Naive thymus-derived CD8-positive, alpha-beta T cell (primary cell): ENCODE measurements around the gene FAT2. TPM values are rescaled to one million over a fixed set of nuclear protein-coding genes. Genes with fewer than 3 reads are reported as not detected.

Experiments
- ATAC-seq, 2 donors: fragments of 150-1000 bp; cut with Tn5 transposase in 1 of 2; sonication (Bioruptor Pico), chemical (Tn5 transposase) in 1 of 2; 1 replicate in 1 of 2; 2 replicates in 1 of 2; pipeline ENCODE4 v1.10.0; 2021; ENCODE audit warnings: mild to moderate bottlenecking in 2 of 2, moderate library complexity in 2 of 2
- POLR2A ChIA-PET: fragments of 350-600 bp; sonication (Branson Sonifier 250); formaldehyde crosslinking; loops from one replicate; lab custom pipeline; 2021; ENCODE audit warnings: antibody characterized with exemption; lab: Charles Lee
- DNase-seq, 10 donors: peaks; one replicate each; pipeline versions ENCODE4 v3.0.0 to v3.0.0-alpha.2; 2020 to 2022
- H3K27ac Mint-ChIP-seq, 10 donors: one replicate each; pipeline ENCODE4 v1.8.0; 2020 to 2022; ENCODE audit warnings: mild to moderate bottlenecking in 10 of 10, mixed read lengths in 10 of 10, moderate library complexity in 4 of 10, inconsistent platforms in 1 of 10
- H3K27me3 Mint-ChIP-seq, 5 donors: one replicate each; pipeline ENCODE4 v1.8.0; 2021 to 2022; ENCODE audit warnings: mixed read lengths in 5 of 5
- H3K36me3 Mint-ChIP-seq, 3 donors: one replicate each; pipeline ENCODE4 v1.8.0; 2020 to 2022; ENCODE audit warnings: mixed read lengths in 3 of 3, mild to moderate bottlenecking in 2 of 3, inconsistent platforms in 1 of 3
- H3K4me1 Mint-ChIP-seq, 4 donors: one replicate each; pipeline ENCODE4 v1.8.0; 2021 to 2022; ENCODE audit warnings: mixed read lengths in 4 of 4
- H3K4me3 Mint-ChIP-seq, 10 donors: one replicate each; pipeline ENCODE4 v1.8.0; 2020 to 2022; ENCODE audit warnings: mild to moderate bottlenecking in 10 of 10, mixed read lengths in 10 of 10, moderate library complexity in 6 of 10, inconsistent platforms in 1 of 10
- H3K9me3 Mint-ChIP-seq, 9 donors: one replicate each; pipeline ENCODE4 v1.8.0; 2020 to 2022; ENCODE audit warnings: mixed read lengths in 9 of 9, mild to moderate bottlenecking in 3 of 9, inconsistent platforms in 1 of 9, moderate library complexity in 1 of 9
- polyA plus RNA-seq, 3 donors: library from polyadenylated mRNA; unstranded; fragments of 300-500 nt; fragmentation: Illumina TruSeq; gene quantifications; one replicate each; pipeline ENCODE4 v1.2.3, GENCODE V29; 2021
- total RNA-seq, 8 experiments: library from RNA in 2 of 8; stranded (reverse) in 2 of 8; gene quantifications; one replicate each; pipeline ENCODE4 v1.2.3 and lab custom pipeline; 2021 to 2026

The FAT2 gene
- total and polyA plus RNA-seq, 5 experiments from 2014 or later, result 0.03 TPM; not detected in 4

GRCh38 chr5:151557466-151557865 lies 33.7 kb downstream of the FAT2 start:
- peaks cover 0 to 11% (median 5%) of the 10 kb centered on the region in 4 donors for H3K4me1 Mint-ChIP-seq
- no peaks in the 10 kb centered on the region for H3K36me3 Mint-ChIP-seq
- DNase-seq, result no peak
- H3K27me3 Mint-ChIP-seq, result peaks cover 0 to 3% (median 0%) of the 10 kb centered on the region in 5 donors
- no peak overlapping the region for H3K27ac Mint-ChIP-seq
- no peaks in the 10 kb centered on the region for H3K9me3 Mint-ChIP-seq
- POLR2A ChIA-PET, result no interaction called here
- ATAC-seq, result no peak
- no peak overlapping the region for H3K4me3 Mint-ChIP-seq

GRCh38 chr5:151556806-151557205 lies 34.3 kb downstream of the FAT2 start:
- peaks cover 0 to 11% (median 5%) of the 10 kb centered on the region in 4 donors for H3K4me1 Mint-ChIP-seq
- H3K27me3 Mint-ChIP-seq, result peaks cover 0 to 2% (median 0%) of the 10 kb centered on the region in 5 donors
- H3K9me3 Mint-ChIP-seq, result no peaks in the 10 kb centered on the region
- no peak overlapping the region for H3K4me3 Mint-ChIP-seq
- H3K27ac Mint-ChIP-seq, result peak overlapping the region in 1 of 10 donors; percentile 64
- H3K36me3 Mint-ChIP-seq, result no peaks in the 10 kb centered on the region
- no peak for ATAC-seq
- POLR2A ChIA-PET, result no interaction called here
- no peak for DNase-seq

GRCh38 chr5:151555760-151556576 lies 35.2 kb downstream of the FAT2 start:
- Mint-ChIP-seq H3K27ac (peak overlapping the region in 1 of 10 donors; percentile 54), H3K27me3 (peaks cover 0 to 2% (median 0%) of the 10 kb centered on the region in 5 donors), H3K36me3 (no peaks in the 10 kb centered on the region), H3K4me3 (no peak overlapping the region), H3K9me3 (no peaks in the 10 kb centered on the region), H3K4me1 (peaks cover 0 to 11% (median 5%) of the 10 kb centered on the region in 4 donors)
- DNase-seq (no peak), ATAC-seq (no peak)
- POLR2A ChIA-PET, result no interaction called here

DNA sequence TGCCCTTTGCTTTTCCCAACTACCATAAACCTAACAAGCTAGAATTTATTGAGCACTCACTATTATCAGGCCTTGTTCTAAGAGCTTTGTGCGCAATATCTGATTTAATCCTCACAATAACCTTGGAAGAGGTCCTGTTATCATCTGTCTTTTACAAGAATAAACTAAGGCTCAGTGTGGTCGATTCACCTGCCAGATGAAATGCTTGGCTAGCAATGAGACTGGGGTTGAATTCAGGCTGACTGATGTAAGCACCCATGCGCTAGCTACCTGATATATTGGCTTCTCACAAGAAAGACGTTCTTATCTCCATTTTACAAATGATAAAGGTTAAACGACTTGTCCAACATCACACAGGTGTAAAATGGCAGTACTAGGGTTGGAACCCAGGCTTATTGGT lies 37.4 kb downstream of the FAT2 start:
- POLR2A ChIA-PET, result no interaction called here
- Mint-ChIP-seq H3K4me1 (peaks cover 0 to 11% (median 5%) of the 10 kb centered on the region in 4 donors), H3K27me3 (peaks cover 0 to 2% (median 0%) of the 10 kb centered on the region in 5 donors), H3K36me3 (no peaks in the 10 kb centered on the region), H3K27ac (no peak overlapping the region), H3K4me3 (no peak overlapping the region), H3K9me3 (no peaks in the 10 kb centered on the region)
- no peak for DNase-seq
- ATAC-seq, result no peak

DNA sequence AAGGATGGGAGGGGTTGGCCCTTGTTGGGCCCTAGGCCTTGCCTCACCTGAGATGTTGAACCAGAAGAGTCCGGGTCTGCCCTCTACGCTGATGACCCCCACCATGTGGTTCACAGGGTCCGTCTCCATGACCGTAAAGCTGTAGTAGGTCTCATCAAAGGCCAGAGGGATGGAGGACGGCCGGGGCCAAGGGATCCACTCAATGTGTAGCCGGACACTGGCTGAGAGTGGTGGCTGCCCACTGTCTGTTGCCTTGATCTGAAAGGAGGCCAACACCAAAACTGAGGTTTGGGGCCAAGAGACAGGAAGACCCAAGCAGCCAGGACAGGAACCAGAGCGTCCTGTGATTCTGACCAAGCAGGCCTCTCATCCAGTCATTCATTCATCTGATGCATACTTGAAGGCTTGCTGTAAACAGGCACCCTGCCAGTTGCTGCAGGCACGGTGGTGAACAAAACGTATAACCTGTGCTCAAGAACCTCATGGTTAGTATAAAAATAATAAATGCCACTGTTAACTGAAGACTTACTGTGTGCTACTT lies 37.9 kb downstream of the FAT2 start:
- Mint-ChIP-seq H3K36me3 (no peaks in the 10 kb centered on the region), H3K27ac (peak overlapping the region in 2 of 10 donors; percentile 42 to 48), H3K27me3 (peaks cover 0 to 2% (median 0%) of the 10 kb centered on the region in 5 donors), H3K9me3 (no peaks in the 10 kb centered on the region), H3K4me1 (peaks cover 0 to 11% (median 5%) of the 10 kb centered on the region in 4 donors), H3K4me3 (no peak overlapping the region)
- DNase-seq (no peak), ATAC-seq (no peak)
- POLR2A ChIA-PET, result no interaction called here

DNA sequence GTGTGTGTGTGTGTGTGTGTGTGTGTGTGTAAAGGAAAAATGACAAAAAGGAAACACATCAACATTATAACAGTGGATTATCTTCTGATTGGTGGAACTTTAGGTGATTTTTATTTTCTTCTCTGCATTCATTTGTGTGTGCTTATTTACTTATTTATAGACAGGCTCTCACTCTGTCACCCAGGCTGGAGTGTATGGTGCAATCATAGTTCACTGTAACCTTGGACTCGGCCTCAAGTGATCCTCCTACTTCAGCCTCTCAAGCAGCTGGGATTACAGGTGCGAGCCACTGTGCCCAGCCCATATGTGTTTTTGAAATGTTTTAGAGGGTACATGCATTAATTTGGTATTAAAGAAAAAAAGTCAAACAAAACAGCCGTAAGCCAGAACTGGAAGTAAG lies 39.1 kb downstream of the FAT2 start:
- ATAC-seq (no peak), DNase-seq (no peak)
- Mint-ChIP-seq H3K27ac (peak overlapping the region in 1 of 10 donors; percentile 60), H3K36me3 (no peaks in the 10 kb centered on the region), H3K4me3 (no peak overlapping the region), H3K4me1 (peaks cover 0 to 6% (median 4%) of the 10 kb centered on the region in 4 donors), H3K27me3 (no peaks in the 10 kb centered on the region), H3K9me3 (no peaks in the 10 kb centered on the region)
- POLR2A ChIA-PET, result no interaction called here

DNA sequence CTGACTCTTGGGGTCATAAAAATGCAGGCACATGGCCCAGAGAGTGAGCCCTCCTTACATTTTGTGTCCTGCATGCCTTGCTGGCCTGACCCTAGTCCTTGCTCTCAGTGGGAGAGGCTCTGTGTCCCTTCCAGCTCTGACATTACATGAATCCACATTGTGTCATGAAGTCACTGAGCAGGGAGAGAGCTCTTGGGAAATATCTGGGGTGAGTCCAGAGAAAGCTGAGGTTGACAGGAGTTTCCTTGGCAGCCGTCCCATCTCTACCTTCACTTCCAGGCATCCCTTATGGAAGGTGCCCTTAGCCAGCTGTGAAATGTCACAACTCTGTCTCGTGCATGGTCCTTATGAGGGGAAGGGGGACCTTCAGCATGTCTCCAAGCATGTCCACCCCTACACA lies 41.0 kb downstream of the FAT2 start:
- Mint-ChIP-seq H3K27ac (no peak overlapping the region), H3K27me3 (no peaks in the 10 kb centered on the region), H3K4me3 (no peak overlapping the region), H3K9me3 (no peaks in the 10 kb centered on the region), H3K4me1 (no peaks in the 10 kb centered on the region), H3K36me3 (no peaks in the 10 kb centered on the region)
- POLR2A ChIA-PET, result no interaction called here
- DNase-seq (no peak), ATAC-seq (no peak)

- H3K4me1 Mint-ChIP-seq, result no peaks in the 10 kb centered on the region
These were observed 41.4 kb downstream of the FAT2 start for GRCh38 chr5:151549713-151550112.

DNA sequence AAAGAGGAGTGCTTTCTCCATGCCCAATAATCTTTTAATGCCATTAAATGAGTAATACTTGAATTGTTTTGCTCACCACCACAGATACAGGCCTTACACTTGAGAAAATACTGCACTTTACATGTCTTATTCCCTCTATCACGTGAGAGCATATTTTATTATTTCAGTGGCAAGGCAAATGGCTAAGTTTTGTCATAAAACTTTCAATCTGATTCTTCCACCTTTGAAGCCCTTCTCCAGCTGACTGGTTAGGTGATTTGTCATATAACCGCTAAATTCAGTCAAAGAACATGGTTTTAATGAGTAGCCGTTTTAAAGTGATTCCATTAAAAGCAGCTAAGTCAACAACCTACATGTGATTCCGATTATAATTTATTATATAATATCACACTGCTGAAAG lies 43.8 kb downstream of the FAT2 start:
- no peaks in the 10 kb centered on the region for H3K36me3 Mint-ChIP-seq
- H3K9me3 Mint-ChIP-seq, result no peaks in the 10 kb centered on the region
- H3K27ac Mint-ChIP-seq, result no peak overlapping the region
- H3K4me1 Mint-ChIP-seq, result no peaks in the 10 kb centered on the region
- peaks cover 0 to 2% (median 0%) of the 10 kb centered on the region in 5 donors for H3K27me3 Mint-ChIP-seq
- H3K4me3 Mint-ChIP-seq, result no peak overlapping the region
- ATAC-seq, result no peak
- DNase-seq, result no peak
- POLR2A ChIA-PET, result no interaction called here

More at GRCh38 chr5:151549713-151550112, 41.4 kb downstream of the FAT2 start:
- Mint-ChIP-seq H3K36me3 (no peaks in the 10 kb centered on the region), H3K9me3 (no peaks in the 10 kb centered on the region), H3K4me3 (no peak overlapping the region), H3K27ac (no peak overlapping the region), H3K27me3 (no peaks in the 10 kb centered on the region)
- no peak for DNase-seq
- no peak for ATAC-seq
- POLR2A ChIA-PET, result no interaction called here

DNA sequence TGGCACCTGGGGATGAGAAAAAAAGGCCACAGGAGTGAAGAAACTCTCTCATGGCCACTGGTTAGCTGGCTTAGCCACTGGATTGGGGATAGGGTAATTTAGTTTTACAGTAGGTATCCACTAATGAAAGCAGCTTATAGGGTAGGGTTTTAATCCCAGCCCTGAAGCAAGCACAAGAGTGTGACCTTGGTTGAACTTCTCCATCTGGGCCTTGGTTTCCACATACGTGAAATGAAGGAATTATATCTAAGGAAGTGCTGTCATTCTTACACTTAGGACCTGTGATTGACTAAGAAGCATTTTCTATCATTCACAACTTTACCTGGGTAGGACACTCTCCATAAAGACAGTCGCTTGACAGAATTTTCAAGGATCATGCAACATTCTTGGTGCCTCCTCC lies 49.6 kb downstream of the FAT2 start:
- ATAC-seq (no peak), DNase-seq (no peak)
- H3K27ac Mint-ChIP-seq, result no peak overlapping the region
- POLR2A ChIA-PET, result no interaction called here
- no peaks in the 10 kb centered on the region for H3K9me3 Mint-ChIP-seq
- peaks cover 0 to 2% (median 0%) of the 10 kb centered on the region in 5 donors for H3K27me3 Mint-ChIP-seq
- H3K4me3 Mint-ChIP-seq, result no peak overlapping the region
- H3K4me1 Mint-ChIP-seq, result peaks cover 0 to 6% (median 2%) of the 10 kb centered on the region in 4 donors
- H3K36me3 Mint-ChIP-seq, result no peaks in the 10 kb centered on the region

Other genes starting within 250 kb of the FAT2 start
- gene SLC36A2, start 243.8 kb downstream of the FAT2 start, total RNA-seq, result not detected
- gene SLC36A2, start 243.8 kb downstream of the FAT2 start, polyA plus RNA-seq, result not detected
- gene SLC36A1, start 143.7 kb downstream of the FAT2 start, total RNA-seq, result 1 to 10 TPM; 4.8 to 5.6 TPM
- 1 to 10 TPM in 1 of 3 donors, under 1 TPM in 2; 0.61 to 1.6 (median 0.81) TPM for gene SLC36A1, start 143.7 kb downstream of the FAT2 start, polyA plus RNA-seq
- gene SPARC, start 95.6 kb upstream of the FAT2 start, total RNA-seq, result not detected
- gene SPARC, start 95.6 kb upstream of the FAT2 start, polyA plus RNA-seq, result not detected
- 10 to 100 TPM; 26.8 to 32.7 TPM for gene ATOX1, start 167.3 kb upstream of the FAT2 start, total RNA-seq
- gene ATOX1, start 167.3 kb upstream of the FAT2 start, polyA plus RNA-seq, result 10 to 100 TPM; 50.9 to 58.7 (median 58.0) TPM
- gene G3BP1, start 180.6 kb upstream of the FAT2 start, total RNA-seq, result 100 to 1,000 TPM; 179 to 188 TPM
- gene G3BP1, start 180.6 kb upstream of the FAT2 start, polyA plus RNA-seq, result 100 to 1,000 TPM; 128 to 145 (median 145) TPM